Measurements from ENCODE around the gene CAP2.
A peak's percentile ranks its signal among the peaks of the same experiment; 100 is the strongest.

The CAP2 gene

DNA sequence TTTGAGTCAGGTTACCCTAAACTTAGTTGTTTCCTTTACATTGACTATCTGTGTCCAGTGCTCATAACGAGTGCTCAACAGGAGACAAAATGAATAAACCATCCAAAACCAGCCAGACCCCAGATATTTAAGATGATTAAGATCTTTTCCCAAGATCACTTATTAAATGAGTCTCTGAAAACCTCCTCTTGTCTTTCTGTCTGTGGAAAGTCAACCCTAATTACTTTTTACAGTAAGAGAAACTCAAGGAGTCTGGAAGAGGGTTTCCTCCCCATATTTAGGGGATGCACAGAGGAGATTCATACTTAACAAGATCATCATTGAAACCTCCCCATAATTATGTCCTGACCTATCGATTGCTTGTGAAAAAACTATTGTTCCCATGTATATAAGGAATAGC lies 84.0 kb downstream of the CAP2 start:
- no peak for DNase-seq

DNA sequence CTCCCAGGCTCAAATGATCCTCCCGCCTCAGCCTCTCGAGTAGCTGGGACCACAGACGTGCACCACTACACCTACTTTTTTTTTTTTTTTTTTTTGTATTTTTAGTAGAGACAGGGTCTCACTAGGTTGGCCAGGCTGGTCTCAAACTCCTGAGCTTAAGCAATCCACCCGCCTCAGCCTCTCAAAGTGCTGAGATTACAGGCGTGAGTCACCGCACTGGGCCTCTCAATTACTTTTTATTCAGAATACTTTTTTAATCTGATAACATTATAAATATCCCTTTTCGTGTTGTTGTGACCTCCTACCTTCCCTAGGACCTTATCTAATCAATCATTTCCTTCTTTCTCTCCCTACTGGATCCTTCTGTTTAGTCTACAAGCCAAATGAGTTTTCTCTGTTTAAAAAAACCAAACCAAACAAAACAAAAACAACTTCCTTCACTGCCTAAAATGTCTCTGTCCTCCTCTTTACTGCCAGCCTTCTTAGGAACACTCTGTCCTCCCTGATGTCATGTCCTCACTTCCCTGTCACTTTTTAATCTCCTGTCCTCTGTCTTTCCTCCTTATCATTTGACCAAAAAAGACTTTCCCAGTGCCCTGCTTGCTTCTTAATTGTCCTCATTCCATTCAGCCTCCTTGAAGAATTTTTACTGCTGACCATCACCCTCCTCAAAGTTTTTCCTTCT lies 85.0 kb downstream of the CAP2 start:
- DNase-seq: no peak

DNA sequence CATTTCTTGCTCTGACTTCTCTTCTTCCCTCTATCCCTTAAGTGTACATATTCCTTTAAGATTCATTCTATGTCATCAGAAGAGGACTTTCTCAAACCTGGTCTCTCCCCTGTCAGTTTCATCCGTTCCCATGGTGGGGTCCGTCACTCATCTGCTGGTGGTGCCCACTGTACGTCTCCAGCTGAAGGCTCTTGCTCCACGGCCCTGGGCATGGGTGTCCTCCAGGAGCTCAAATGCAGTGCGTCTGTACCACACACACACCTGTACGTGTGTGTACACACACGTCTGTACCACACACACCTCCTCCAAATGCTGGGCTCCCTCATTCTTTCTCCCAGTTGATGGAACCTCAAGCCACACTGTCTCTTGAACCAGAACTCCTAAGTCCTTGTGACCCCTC lies 85.6 kb downstream of the CAP2 start:
- no peak for DNase-seq

DNA sequence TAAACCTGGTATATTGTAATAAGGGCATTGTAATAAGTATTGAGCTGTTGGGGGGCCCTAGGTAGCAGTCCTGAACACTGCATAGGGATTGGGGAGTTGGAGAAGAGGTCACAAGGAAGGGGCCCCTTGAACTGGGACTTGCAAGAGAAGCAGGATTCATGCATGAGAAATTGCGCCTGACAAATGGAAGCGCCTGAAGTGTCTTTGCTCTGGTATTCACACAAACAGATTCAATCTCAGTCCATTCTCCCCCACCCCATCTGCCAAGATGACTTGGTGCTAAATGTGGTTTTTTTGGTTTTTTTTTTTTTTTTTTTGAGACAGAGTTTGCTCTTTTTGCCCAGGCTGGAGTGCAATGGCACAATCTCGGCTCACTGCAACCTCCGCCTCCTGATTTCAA lies 87.1 kb downstream of the CAP2 start:
- no peak for DNase-seq

DNA sequence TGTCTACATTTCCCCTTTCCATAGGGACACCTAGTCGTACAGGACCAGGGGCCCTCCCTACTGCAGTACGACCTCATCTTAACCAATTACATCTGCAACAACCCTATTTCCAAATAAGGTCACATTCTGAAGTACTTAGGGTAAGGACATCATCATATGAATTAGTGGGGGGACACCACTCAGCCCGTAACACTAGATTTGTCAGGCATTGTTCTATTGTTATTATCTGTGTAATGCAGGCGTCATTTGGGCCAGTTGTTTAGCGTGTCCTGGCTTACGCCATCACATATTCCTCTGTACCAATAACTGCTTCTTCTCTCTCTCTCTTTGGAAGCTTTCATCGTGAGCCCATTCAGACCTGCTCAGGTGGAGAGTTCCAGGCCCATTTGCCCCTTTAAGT lies 89.3 kb downstream of the CAP2 start:
- no peak for DNase-seq

DNA sequence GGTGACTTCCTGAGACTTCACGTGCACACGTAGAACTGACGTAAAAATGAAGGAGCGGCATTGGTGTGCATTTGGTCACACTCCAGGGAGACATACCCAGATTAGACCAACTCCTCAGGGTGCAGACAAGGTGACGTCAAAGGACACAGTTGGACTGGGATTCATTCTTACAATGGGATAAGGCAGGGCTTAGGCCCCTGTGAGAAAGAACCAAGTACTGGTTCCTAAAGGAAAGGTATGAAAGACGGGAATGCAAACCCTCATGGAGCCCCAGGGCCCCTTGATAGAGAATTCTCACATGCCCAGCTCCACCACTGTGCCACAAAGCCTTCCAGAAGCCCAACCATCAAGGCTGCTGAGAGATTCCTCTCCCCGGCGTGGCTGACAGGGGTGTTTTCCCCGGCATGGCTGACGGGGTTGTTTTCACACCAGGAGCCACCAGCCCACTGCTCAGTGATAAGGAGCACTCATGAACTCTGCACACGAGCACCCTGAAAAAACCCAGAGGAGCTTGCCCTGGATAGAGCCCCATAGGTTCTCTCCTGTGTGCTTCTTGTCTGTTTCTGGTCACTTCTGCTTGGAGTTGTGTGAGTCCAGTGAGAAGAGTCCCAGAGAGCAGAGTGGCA lies 90.1 kb downstream of the CAP2 start:
- no peak for DNase-seq

DNA sequence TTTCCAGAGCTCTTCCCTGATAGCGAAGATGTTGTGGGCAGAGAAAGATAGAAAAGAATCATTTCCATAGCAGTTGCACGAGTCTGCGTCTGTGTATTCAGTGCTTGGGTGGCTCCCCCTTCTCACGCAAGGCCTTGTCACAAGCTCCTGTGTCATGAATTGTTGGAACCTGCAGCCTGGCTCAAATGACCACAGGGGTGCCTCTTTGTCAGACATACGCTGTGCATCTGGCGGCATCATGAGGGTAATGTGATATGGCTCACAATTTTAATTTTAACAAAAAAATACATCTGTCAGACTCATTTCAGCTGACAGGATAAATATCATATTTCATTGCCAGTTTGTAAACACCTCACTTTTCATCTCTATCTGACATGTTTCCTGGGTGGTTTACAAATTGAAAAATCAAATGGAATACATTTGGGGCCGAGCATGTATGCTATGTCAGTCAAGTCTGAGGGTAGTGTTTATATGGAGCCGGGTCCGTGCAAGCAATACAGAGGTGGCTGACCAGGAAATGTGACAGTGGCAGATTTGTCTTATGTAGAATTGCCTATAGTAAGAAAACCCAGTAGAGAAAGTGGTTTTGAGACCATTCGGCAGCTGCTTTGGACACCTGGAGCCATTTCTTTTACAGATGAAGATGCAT lies 90.9 kb downstream of the CAP2 start:
- DNase-seq: no peak

DNA sequence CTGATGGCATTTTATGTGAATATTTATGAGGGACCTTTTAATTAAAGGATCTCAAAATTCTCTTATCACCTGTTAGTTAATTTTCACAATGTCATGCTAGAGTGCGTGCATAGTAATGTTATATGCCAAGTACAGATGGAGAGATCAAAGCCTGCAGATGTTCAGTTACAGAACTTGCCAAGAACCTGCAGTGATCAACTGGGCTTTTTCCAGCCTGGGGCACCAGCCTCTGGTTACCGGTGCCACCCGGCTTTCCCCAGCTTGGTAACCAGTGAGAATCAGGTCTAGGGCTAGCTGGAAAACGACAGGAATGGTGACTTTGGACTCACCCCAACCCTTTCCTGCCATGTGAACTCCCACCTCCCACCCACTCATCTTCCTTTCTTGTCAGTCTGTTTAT lies 91.8 kb downstream of the CAP2 start:
- no peak for DNase-seq

DNA sequence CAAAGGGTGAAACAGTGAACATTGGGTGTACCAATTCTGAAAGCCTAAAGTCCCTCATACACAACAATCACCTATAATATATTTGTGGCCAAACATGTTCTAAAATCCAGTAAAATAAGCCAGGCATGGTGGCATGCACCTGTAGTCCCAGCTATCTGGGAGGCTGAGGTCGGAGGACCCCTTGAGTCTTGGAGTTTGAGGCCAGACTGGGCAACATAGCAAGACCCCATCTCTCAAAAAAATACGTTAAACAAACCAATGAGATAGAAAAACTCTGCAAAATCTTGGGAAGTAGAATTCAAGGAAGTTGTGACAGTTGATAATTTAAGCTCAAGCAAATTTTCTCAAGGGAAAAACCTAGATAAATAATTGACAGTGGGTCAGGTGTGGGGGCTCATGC lies 92.6 kb downstream of the CAP2 start:
- DNase-seq: no peak

DNA sequence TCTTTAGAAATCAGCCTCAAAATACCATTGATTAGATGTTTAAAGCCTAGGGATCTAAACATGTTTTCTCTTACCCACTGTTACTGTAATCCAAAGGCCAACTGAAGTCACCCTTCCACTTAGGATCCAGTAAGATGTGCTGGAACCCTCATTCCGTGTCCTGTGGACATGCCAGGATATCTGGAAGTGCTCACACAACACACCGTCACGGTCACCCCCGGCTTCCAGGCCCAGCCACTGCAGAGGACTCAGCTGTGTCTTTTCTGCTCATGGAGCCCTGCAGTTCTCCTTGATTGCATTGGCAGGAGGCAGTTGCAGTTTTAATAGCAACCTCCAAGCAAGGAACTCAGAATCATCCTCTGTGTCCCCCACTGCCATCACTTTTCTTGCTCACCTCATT lies 93.3 kb downstream of the CAP2 start:
- no peak for DNase-seq

DNA sequence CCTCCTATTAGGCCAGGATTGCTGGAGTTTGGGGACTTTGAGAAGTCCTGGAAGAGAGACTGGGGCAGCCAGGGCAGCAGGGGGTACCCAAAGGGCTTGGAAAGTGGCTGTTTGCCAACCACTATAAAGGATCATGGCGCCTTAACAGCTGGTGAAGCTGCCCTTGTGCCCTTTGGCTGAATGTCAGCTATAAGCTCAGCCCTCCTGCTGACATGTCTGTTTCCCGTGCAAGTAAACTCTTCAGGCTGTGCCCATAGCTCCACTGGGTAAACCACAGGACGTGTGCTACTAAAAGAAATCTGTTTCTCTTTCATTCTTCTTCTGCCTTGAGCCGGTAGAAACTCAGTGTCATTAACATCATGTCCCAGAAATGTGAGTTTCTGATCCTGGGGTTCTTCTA lies 97.3 kb downstream of the CAP2 start:
- no peak for DNase-seq

DNA sequence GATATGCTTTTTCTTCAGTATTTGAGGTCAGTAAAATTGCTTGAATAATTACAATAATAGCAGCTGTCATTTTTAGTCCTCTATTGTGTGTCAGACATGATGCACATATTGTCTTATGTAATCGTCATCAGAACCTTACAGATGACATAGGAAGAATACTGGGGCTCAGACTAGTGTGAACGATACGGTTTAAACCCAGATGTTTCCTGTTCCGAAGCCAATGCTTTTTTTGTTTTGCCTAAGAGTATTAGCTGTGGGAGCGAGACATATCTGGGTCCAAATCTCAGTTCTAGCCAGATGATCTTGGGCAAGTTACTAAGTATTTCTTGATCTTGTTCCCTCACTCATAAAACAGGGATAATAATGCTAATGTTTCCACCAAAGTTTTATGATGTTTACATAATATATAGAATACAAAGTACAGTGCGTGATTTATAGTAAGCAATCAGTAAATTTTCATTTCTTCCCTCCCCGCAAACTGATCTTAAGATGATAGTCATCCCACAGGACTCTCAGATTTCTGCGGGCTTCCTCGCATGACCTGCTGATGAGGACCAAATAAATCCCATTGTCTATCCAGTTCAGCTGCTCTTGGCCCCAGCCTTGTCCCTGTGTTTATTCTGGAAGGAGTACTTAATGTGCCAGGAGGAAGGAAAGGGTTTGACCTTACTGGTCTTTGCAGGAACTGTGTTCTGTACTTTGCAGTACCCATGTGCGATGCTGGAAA lies 98.2 kb downstream of the CAP2 start:
- DNase-seq: no peak

DNA sequence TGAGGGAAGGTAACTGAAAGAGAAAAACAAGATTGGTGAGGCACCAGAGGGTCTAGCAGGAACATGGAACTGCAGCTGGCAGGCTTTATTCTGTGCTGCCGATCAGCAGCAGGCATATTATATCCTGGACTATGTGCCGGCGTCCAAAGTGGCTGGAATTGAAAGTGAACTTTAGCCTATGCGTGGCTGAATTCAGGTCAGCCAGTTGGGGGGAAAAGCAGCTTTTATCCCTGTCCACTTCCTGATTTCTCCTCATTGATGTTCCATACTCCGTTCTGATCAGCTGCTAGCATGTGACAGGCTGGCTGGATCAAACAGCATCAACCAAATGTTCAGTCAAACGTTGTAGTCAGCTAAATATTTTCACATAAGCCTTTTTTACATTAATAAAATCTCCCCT lies 99.0 kb downstream of the CAP2 start:
- no peak for DNase-seq

DNA sequence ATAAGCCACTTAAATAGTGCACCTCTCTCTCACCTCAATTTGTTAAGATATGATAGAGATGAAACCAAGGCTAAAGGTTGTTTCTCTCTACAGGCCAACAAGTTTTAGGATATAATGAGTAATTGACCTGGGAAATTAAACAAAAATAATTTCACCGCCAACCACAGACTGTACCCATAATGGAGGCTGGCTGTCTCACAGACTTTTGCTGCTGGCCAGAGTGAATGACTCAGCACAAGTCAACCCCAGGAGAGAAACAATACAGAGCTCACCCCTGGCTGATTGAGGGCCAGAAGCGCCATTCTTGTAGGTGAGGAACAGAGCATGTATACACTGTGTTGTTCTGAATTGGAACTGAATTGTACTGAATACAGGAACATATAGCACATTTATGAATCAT lies 99.9 kb downstream of the CAP2 start:
- DNase-seq: peak; percentile 27

DNA sequence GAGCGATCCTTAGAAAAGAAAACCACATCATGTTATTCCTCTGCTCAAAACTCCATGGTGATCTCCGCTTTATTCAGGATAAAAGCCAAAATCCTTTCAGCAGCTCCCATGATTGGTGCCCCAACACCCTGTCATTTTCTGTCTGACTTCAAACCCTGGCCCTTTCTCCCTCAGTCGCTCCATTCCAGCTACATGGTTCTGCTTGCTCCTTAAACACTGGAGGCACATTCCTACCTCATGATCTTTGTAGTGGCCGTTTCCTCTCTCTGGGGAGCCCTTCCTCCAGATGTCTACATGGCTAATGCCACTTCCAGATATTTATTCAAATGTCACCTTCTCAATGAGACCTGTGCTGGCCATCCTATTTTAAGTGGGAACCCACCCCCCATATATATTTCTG lies 100.8 kb downstream of the CAP2 start:
- DNase-seq: no peak

DNA sequence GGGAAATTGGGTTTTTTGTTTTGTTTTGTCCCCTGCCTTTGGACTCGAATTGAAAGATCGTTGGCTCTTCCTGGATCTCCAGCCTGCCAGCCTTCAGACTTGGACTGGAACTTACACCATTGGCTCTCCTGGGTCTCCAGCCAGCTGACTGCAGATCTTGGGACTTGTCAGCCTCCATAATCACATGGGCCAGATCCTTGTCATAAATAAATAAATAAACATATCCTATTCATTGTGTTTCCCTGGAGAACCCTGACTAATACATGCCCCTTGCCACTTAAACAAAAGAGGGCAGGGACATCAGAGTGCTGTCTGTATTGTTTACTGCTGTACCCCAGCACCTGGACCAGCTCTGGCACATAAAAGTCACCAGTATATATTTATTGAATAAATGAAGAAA lies 101.5 kb downstream of the CAP2 start:
- no peak for DNase-seq

DNA sequence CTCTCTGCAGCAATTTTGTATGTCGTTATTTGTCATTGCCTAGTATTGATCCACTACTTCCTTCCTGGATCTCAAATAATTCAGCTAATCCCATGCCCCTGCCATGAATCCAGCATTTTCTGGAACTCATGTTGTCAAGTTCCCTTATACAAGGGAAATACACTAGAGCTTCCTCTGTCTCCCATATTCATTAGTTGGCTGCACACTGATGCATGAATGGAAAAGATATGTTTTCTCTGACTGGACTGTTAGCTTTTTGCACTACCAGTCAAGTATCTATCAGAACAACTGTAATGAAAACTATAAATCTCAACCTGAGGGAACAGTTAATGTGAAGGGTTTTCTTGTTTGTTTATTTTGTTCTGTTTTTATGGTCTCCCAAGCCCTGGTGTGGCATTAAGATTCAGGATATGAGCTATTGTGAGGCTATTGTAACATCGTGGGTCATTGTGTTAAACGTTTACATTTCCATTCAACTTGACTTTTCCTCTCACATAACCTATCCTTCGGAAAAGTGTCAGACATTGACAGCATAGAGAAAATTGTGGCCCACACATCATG lies 104.2 kb downstream of the CAP2 start:
- no peak for DNase-seq

DNA sequence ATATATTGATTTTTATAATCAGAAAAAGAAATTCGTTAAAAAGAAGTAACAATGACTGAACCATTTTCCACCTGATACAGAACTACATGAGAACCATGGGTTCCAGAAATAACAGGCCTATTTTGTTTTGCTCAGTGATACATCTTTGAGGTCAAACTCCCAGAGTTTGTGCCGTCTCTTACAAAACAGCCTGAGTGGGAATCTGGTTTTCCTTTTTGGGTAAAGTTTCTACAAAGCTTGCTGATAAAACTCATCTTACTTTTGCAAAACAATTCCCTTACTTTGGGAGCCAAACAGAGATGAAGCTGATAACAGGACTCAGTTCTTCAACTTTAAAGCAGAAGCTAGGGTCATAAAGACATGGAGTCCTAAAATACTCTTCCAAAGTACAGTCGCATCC lies 108.0 kb downstream of the CAP2 start:
- DNase-seq: no peak

DNA sequence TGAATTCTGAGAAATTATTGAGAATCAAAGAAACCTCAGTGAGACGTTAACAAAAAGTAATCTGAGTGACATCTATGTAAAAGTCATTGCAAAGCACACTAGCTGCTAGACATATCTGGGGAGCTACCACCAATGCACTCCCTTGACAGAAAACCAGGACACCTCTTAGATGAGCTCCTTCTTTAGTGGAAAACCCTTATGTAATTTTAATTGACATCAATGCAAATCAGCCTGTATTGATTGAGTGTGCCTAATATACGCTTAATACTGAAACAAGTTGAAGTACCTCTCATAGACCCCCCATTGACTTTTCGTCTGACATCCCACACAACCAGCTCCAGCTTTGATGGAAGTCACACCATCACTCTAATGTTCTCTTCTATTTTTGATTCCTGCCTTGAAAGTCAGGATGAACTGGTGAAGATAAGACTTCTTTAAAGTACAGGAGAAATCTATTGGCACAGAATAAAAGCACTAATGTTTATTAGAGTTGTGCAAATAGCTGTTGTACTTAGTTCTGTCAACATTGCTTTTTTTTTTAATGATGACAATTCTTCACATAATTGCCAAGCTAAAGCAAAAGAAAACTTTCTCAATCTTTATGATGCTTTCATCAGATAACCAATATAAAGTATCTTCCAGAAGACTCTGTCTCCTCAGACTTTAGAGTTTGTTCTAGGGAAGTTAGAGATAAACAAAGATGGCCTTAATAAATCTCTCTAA lies 108.7 kb downstream of the CAP2 start:
- DNase-seq: no peak

DNA sequence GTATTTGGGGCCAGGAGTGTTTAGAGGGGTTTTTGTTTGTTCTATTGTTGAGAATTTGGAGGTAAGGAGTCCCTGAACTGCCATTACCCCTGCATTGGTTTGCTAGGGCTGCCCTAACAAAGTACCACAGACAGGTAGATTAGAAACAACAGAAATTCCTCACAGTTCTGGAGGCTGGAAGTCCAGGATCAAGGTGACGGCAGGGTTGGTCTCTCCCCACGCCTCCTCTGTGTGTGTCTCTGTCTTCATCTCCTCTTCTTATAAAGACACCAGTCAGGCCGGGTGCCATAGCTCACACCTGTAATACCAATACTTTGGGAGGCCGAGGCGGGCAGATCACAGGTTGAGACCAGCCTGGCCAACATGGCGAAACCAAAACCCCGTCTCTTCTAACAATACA lies 109.7 kb downstream of the CAP2 start:
- DNase-seq: no peak

DNA sequence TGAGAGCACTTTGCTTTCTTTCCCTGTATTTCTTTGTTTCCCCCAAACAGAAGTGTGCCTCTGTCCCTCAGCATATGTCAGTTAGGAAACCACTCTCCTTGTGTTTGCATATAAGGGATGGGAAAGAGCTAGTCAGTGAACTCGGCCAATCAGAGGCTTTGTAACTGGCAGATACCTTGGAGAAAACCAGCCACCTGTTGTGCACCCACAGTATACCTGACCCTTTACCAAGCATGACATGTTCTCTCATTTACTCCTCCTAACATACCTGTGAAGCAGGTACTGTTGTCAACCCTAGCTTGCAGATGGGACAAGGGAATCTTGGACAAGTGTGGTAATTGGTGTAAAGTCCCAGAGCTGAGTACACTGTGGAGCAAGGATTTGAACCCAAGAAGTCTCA lies 110.6 kb downstream of the CAP2 start:
- DNase-seq: no peak

DNA sequence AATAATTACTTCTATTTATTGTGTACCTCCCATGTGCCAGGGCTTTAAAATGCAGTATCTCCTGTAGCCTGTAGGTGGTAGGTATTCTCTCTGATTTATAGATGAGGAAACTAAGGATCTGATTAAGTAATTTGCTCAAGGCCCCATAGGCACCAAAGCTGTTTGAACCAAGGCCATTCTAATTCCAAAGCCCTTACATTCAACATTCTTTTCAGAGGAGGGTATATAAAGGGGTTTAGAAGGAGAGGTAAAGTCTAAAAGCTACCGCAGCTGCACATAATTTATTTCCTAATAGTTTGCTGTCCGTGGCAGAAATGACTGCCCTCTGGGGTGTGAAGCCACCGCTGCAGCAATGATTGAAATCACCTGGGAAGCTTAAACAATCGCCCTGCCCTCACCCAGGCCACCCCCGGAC lies 111.7 kb downstream of the CAP2 start:
- DNase-seq: peak; percentile 12

DNA sequence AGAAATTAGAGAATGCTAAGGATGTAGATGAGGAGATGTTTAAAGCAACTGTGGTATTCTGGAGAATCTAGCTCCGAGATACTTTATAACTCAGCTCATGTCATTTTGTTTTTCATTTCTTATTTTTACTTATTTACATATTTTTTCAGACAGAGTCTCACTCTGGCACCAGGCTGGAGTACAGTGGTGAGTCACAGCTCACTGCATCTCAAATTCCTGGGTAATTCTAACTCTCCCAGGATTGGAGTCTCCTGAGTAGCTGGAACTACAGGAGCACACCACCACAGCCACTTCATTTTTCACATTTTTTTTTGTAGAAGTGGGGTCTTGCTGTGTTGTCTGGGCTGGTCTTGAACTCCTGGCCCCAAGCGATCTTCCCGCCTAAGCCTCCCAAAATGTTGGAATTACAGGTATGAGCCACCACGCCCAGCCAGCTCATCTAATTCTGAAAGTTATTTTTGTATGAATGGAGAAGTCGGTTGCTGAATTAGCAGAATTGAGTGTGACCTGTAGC lies 112.4 kb downstream of the CAP2 start:
- DNase-seq: no peak

All from OCI-M1 (cell line).